ENCODE measurements around the gene ADAM23. TPM values are rescaled to one million over a fixed set of nuclear protein-coding genes. Genes with fewer than 3 reads are reported as not detected.

ADAM23 gene
- total RNA-seq, 1 donor from 2014 or later: 12.0 TPM

DNA sequence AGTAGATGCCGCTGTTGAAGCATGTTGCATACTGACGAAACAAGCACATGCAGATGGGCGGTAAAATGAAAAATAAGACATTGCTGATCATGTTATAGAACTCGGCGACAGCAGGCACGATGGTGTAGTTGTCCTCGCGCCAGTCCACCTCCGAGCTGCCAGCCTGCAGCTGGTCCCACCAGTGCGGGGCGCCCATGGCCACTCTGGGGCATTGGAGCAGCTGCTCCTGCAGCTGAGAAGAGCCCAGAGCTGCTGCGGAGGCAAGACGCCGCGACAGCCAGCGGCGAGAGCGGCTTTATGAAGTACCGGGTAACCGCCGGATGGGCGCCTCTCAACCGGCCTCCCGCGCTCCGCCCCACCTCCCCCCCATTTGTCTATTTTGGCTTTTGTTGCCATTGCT, 32.6 kb upstream of the ADAM23 start:
- Mint-ChIP-seq H3K27ac (ENCODE audit: unreplicated experiment) (no peak overlapping the region), H3K4me3 (ENCODE audit: unreplicated experiment) (no peak overlapping the region), H3K9me3 (ENCODE audit: unreplicated experiment) (no peaks in the 10 kb centered on the region), H3K27me3 (ENCODE audit: unreplicated experiment) (peaks cover 1% of the 10 kb centered on the region), H3K36me3 (ENCODE audit: low read depth, unreplicated experiment) (no peaks in the 10 kb centered on the region), H3K4me1 (ENCODE audit: unreplicated experiment) (no peaks in the 10 kb centered on the region)
- TF ChIP-seq, protein P1, sequence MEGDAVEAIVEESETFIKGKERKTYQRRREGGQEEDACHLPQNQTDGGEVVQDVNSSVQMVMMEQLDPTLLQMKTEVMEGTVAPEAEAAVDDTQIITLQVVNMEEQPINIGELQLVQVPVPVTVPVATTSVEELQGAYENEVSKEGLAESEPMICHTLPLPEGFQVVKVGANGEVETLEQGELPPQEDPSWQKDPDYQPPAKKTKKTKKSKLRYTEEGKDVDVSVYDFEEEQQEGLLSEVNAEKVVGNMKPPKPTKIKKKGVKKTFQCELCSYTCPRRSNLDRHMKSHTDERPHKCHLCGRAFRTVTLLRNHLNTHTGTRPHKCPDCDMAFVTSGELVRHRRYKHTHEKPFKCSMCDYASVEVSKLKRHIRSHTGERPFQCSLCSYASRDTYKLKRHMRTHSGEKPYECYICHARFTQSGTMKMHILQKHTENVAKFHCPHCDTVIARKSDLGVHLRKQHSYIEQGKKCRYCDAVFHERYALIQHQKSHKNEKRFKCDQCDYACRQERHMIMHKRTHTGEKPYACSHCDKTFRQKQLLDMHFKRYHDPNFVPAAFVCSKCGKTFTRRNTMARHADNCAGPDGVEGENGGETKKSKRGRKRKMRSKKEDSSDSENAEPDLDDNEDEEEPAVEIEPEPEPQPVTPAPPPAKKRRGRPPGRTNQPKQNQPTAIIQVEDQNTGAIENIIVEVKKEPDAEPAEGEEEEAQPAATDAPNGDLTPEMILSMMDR (IDR thresholded peaks at IDR 0.05; ENCODE audit: unreplicated experiment): no peak
- no peak for DNase-seq (ENCODE audit: low spot score)

DNA sequence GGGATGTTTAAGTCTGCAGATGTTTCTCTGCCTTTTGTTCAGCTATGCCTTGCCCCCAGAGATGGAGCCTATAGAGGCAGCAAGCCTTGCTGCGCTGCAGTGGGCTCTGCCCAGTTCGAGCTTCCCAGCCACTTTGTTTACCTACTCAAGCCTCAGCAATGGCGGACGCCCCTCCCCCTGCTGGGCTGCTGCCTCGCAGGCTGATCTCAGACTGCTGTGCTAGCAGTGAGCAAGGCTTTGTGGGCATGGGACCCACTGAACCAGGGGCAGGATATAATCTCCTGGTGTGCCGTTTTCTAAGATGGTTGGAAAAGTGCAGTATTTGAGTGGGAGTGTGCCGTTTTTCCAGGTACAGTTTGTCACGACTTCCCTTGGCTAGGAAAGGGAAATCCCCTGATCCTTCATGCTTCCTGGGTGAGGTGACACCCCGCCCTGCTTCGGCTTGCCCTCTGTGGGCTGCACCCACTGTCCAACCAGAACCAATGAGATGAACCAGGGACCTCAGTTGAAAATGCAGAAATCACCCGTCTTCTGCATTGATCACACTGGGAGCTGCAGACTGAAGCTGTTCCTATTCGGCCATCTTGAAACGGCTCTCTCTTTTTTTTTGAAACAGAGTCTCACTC, 27.6 kb upstream of the ADAM23 start:
- Mint-ChIP-seq H3K4me3 (ENCODE audit: unreplicated experiment) (no peak overlapping the region), H3K27me3 (ENCODE audit: unreplicated experiment) (peaks cover 2% of the 10 kb centered on the region), H3K36me3 (ENCODE audit: low read depth, unreplicated experiment) (peaks cover 5% of the 10 kb centered on the region), H3K9me3 (ENCODE audit: unreplicated experiment) (peaks cover 4% of the 10 kb centered on the region), H3K4me1 (ENCODE audit: unreplicated experiment) (no peaks in the 10 kb centered on the region), H3K27ac (ENCODE audit: unreplicated experiment) (no peak overlapping the region)
- TF ChIP-seq, protein P1 (IDR thresholded peaks at IDR 0.05; ENCODE audit: unreplicated experiment): no peak
- no peak for DNase-seq (ENCODE audit: low spot score)

DNA sequence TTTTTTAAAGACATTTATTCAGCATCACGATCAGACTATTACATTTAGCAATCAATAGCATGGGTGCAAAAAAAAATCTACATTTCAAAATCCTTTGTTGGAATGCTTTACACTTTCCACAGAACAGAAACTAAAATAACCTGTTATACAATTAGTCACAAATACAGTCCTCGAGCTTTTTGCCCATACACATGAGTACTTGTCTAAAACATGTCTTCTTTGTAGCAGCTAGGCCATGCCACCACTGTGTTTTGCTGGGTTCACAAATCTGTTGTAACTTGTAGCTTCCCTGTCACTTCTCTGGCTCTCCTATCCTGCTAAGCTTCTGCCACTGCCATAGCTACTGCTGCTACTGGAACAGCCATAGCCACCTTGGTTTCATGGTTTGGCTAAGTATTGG, 24.4 kb upstream of the ADAM23 start:
- TF ChIP-seq, protein P1 (IDR thresholded peaks at IDR 0.05; ENCODE audit: unreplicated experiment): no peak
- no peak for DNase-seq (ENCODE audit: low spot score)
- peaks cover 4% of the 10 kb centered on the region for H3K9me3 Mint-ChIP-seq (ENCODE audit: unreplicated experiment)
- H3K4me3 Mint-ChIP-seq (ENCODE audit: unreplicated experiment): no peak overlapping the region
- peaks cover 2% of the 10 kb centered on the region for H3K27me3 Mint-ChIP-seq (ENCODE audit: unreplicated experiment)
- no peak overlapping the region for H3K27ac Mint-ChIP-seq (ENCODE audit: unreplicated experiment)
- H3K4me1 Mint-ChIP-seq (ENCODE audit: unreplicated experiment): no peaks in the 10 kb centered on the region
- peaks cover 5% of the 10 kb centered on the region for H3K36me3 Mint-ChIP-seq (ENCODE audit: low read depth, unreplicated experiment)

DNA sequence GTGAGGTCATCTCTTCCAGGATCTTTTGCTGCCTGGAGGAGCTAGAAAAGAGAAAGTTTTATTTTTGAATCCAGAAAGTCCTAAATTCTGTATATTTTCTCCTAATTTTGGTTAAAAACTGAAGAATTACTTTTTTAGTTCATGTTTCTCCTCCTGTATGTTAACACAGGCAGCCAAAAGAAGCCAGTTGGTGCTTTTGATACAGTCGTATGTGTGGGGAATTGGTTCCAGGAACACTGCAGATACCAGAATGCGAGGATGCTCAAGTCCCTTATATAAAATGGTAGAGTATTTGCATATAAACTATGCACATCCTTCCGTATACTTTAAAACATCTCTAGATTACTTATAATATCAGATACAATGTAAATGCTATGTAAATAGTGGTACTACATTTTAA, 22.6 kb upstream of the ADAM23 start:
- H3K4me1 Mint-ChIP-seq (ENCODE audit: unreplicated experiment): no peaks in the 10 kb centered on the region
- peaks cover 4% of the 10 kb centered on the region for H3K9me3 Mint-ChIP-seq (ENCODE audit: unreplicated experiment)
- H3K27ac Mint-ChIP-seq (ENCODE audit: unreplicated experiment): no peak overlapping the region
- H3K27me3 Mint-ChIP-seq (ENCODE audit: unreplicated experiment): peaks cover 2% of the 10 kb centered on the region
- H3K4me3 Mint-ChIP-seq (ENCODE audit: unreplicated experiment): no peak overlapping the region
- no peak for DNase-seq (ENCODE audit: low spot score)
- H3K36me3 Mint-ChIP-seq (ENCODE audit: low read depth, unreplicated experiment): peaks cover 5% of the 10 kb centered on the region
- TF ChIP-seq, protein P1 (IDR thresholded peaks at IDR 0.05; ENCODE audit: unreplicated experiment): no peak

DNA sequence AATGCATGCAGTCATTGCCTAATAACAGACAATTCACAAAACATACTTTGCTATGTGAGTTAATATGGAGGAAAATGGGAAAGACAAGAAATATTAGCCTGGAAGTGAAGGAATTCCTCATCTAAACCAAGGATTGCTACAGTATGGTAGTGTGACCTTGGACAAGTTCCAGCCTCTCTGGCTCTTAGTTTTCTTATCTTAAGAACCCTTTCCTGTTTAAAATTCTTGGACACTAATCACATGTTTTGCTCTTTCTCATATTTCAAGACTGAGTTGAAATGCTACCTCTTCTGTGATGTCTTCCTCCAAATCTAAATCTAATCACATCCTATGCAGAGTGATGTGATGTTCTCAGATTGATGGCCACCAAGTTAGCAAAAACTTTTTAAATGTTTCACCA, 20.8 kb upstream of the ADAM23 start:
- no peak overlapping the region for H3K27ac Mint-ChIP-seq (ENCODE audit: unreplicated experiment)
- H3K4me1 Mint-ChIP-seq (ENCODE audit: unreplicated experiment): no peaks in the 10 kb centered on the region
- DNase-seq (ENCODE audit: low spot score): no peak
- no peaks in the 10 kb centered on the region for H3K27me3 Mint-ChIP-seq (ENCODE audit: unreplicated experiment)
- H3K36me3 Mint-ChIP-seq (ENCODE audit: low read depth, unreplicated experiment): no peaks in the 10 kb centered on the region
- no peak overlapping the region for H3K4me3 Mint-ChIP-seq (ENCODE audit: unreplicated experiment)
- TF ChIP-seq, protein P1 (IDR thresholded peaks at IDR 0.05; ENCODE audit: unreplicated experiment): no peak
- H3K9me3 Mint-ChIP-seq (ENCODE audit: unreplicated experiment): peaks cover 4% of the 10 kb centered on the region
